ENCODE results near the gene CHKB. TPM values are rescaled to one million over a fixed set of nuclear protein-coding genes. Genes with fewer than 3 reads are reported as not detected.
A peak's percentile ranks its signal among the peaks of the same experiment; 100 is the strongest.

The CHKB gene
- total RNA-seq, 1 donor from 2014 or later: 94.6 TPM

DNA sequence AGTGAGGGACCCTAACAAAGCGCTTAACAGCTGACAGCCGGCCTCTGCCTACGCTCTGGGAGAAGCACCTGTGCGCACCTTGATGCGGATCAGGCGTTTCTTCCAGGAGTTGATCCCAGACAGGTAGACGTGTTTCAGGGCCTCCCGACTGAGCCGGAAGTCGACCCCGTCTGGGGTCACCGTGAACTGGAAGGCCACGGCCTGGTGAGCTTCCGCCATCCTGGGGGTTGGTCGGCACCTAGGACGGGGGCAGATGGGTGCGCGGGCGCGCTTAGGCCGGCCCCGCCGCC is 5.0 kb downstream of the CHKB start:
- Mint-ChIP-seq H3K4me3 (ENCODE audit: unreplicated experiment) (peak overlapping the region; percentile 51), H3K27me3 (ENCODE audit: unreplicated experiment) (peaks cover 6% of the 10 kb centered on the region), H3K9me3 (ENCODE audit: unreplicated experiment) (no peaks in the 10 kb centered on the region), H3K4me1 (ENCODE audit: unreplicated experiment) (no peaks in the 10 kb centered on the region), H3K36me3 (ENCODE audit: low read depth, unreplicated experiment) (peaks cover 4% of the 10 kb centered on the region), H3K27ac (ENCODE audit: unreplicated experiment) (no peak overlapping the region)
- DNase-seq (ENCODE audit: low spot score): no peak
- TF ChIP-seq, protein P1, sequence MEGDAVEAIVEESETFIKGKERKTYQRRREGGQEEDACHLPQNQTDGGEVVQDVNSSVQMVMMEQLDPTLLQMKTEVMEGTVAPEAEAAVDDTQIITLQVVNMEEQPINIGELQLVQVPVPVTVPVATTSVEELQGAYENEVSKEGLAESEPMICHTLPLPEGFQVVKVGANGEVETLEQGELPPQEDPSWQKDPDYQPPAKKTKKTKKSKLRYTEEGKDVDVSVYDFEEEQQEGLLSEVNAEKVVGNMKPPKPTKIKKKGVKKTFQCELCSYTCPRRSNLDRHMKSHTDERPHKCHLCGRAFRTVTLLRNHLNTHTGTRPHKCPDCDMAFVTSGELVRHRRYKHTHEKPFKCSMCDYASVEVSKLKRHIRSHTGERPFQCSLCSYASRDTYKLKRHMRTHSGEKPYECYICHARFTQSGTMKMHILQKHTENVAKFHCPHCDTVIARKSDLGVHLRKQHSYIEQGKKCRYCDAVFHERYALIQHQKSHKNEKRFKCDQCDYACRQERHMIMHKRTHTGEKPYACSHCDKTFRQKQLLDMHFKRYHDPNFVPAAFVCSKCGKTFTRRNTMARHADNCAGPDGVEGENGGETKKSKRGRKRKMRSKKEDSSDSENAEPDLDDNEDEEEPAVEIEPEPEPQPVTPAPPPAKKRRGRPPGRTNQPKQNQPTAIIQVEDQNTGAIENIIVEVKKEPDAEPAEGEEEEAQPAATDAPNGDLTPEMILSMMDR (IDR thresholded peaks at IDR 0.05; ENCODE audit: unreplicated experiment): no peak

DNA sequence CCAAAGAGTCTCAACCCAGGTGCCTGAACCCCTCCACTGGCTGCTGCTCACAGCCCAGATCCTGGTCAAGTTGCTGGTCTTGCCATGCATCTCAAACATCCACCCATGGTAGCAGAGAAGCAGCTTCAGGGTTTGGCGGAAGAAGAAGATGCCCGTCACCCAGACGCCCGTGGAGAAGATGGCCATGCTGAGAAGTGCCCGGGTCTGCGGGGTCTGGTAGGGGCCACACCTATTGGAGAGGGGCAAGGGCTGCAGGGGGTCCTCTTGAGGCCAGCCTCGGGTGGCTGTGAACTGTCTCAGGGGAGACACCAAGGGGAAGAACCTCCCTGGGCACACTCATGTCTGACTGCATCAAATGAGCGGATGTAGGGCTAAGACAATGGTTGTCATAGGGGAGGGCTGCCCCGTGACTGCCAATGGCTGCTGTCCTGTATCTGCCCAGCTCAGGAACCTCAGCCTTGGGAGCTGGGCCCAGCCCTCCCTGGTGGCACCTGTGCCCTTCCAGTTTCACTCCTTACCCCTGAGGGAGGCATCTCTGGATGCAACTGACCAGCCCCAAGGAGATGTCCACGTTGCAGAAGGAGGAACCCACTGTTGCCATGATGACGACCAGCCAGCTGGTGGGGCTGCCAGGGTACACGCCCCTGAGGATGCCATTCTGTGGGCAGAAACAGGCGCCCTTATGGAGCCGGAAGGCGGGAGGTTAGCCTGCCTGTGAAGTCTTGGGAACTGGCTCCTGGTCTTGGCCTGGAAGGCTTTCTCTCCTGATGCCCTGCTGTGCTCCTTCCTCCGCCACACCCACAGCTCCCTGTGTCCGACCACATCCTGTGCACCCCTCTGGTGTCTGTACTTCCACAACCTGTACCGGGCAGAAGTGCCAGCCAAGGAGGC is 5.6 kb downstream of the CHKB start:
- H3K9me3 Mint-ChIP-seq (ENCODE audit: unreplicated experiment): no peaks in the 10 kb centered on the region

DNA sequence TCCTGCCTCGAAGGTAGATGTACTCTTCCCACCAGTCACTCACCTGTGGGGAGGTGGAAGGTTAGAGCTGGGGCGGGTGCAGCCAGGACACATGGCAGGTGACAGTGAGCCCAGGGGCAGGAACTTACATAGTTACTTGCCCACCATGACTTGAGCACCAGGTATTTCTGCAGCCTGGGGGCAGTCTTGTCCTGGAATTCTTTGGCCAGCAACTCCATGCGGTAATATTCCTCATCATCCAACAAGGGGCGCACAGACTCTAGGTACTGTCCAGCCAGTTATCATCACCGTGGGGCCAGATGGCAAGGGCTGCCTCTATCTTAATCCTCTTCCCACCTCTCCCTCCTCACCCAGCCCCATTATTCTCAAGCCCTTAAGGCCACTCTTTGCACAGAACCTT is 6.6 kb downstream of the CHKB start:
- DNase-seq (ENCODE audit: low spot score): peak; percentile 21
- Mint-ChIP-seq H3K9me3 (ENCODE audit: unreplicated experiment) (no peaks in the 10 kb centered on the region), H3K4me1 (ENCODE audit: unreplicated experiment) (no peaks in the 10 kb centered on the region), H3K27me3 (ENCODE audit: unreplicated experiment) (peaks cover 9% of the 10 kb centered on the region), H3K36me3 (ENCODE audit: low read depth, unreplicated experiment) (peaks cover 15% of the 10 kb centered on the region), H3K4me3 (ENCODE audit: unreplicated experiment) (peak overlapping the region; percentile 74), H3K27ac (ENCODE audit: unreplicated experiment) (no peak overlapping the region)
- TF ChIP-seq, protein P1 (IDR thresholded peaks at IDR 0.05; ENCODE audit: unreplicated experiment): no peak

More for the DNA sequence above, 5.6 kb downstream of the CHKB start:
- DNase-seq (ENCODE audit: low spot score): no peak
- peaks cover 10% of the 10 kb centered on the region for H3K36me3 Mint-ChIP-seq (ENCODE audit: low read depth, unreplicated experiment)
- H3K27me3 Mint-ChIP-seq (ENCODE audit: unreplicated experiment): peaks cover 11% of the 10 kb centered on the region
- H3K4me3 Mint-ChIP-seq (ENCODE audit: unreplicated experiment): peak overlapping the region; percentile 51
- no peak overlapping the region for H3K27ac Mint-ChIP-seq (ENCODE audit: unreplicated experiment)
- H3K4me1 Mint-ChIP-seq (ENCODE audit: unreplicated experiment): no peaks in the 10 kb centered on the region
- TF ChIP-seq, protein P1 (IDR thresholded peaks at IDR 0.05; ENCODE audit: unreplicated experiment): no peak

GRCh38 chr22:50575426-50575941 is 7.2 kb downstream of the CHKB start:
- no peaks in the 10 kb centered on the region for H3K4me1 Mint-ChIP-seq (ENCODE audit: unreplicated experiment)
- H3K36me3 Mint-ChIP-seq (ENCODE audit: low read depth, unreplicated experiment): peaks cover 21% of the 10 kb centered on the region
- peaks cover 9% of the 10 kb centered on the region for H3K27me3 Mint-ChIP-seq (ENCODE audit: unreplicated experiment)
- H3K4me3 Mint-ChIP-seq (ENCODE audit: unreplicated experiment): no peak overlapping the region
- DNase-seq (ENCODE audit: low spot score): no peak
- H3K9me3 Mint-ChIP-seq (ENCODE audit: unreplicated experiment): no peaks in the 10 kb centered on the region
- TF ChIP-seq, protein P1 (IDR thresholded peaks at IDR 0.05; ENCODE audit: unreplicated experiment): no peak
- no peak overlapping the region for H3K27ac Mint-ChIP-seq (ENCODE audit: unreplicated experiment)

DNA sequence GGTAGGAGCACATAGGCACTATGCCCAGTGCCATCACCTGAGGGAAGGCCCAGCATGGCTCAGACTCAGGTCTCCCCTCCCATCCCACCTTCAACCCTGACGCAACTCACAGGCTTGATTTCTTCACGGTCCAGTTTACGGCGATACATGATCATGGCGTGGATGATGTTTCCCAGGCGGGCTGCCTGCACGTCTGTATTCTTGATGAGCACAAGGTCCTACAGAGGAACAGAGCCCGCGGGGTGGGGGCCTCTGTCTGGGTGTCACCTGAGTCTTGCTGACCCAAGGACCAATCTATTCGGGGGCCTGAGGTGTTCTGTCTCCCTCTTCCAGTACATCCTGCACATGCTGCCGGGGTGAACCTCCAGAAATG is 8.3 kb downstream of the CHKB start:
- no peak for DNase-seq (ENCODE audit: low spot score)
- H3K36me3 Mint-ChIP-seq (ENCODE audit: low read depth, unreplicated experiment): peaks cover 27% of the 10 kb centered on the region
- H3K4me1 Mint-ChIP-seq (ENCODE audit: unreplicated experiment): no peaks in the 10 kb centered on the region
- H3K4me3 Mint-ChIP-seq (ENCODE audit: unreplicated experiment): no peak overlapping the region
- no peaks in the 10 kb centered on the region for H3K9me3 Mint-ChIP-seq (ENCODE audit: unreplicated experiment)
- TF ChIP-seq, protein P1 (IDR thresholded peaks at IDR 0.05; ENCODE audit: unreplicated experiment): no peak
- H3K27ac Mint-ChIP-seq (ENCODE audit: unreplicated experiment): no peak overlapping the region
- peaks cover 9% of the 10 kb centered on the region for H3K27me3 Mint-ChIP-seq (ENCODE audit: unreplicated experiment)

Data from endothelial cell (in vitro differentiated cells).